Ovary (tissue), 3 donors: ENCODE data around the gene C1QL2.

Experiments
- CTCF ChIP-seq, 3 donors: fragments of 450-650 bp in 2 of 3; fragments of 200-600 bp in 1 of 3; IDR thresholded peaks; one replicate each; pipeline versions ENCODE4 v1.5.1 to v1.8.0; 2016 to 2022; ENCODE audit warnings: antibody characterized with exemption in 3 of 3, mild to moderate bottlenecking in 1 of 3
- POLR2A ChIP-seq: fragments of 450-650 bp; IDR thresholded peaks from one replicate; pipeline ENCODE4 v1.6.1; 2017; ENCODE audit warnings: antibody characterized with exemption, mild to moderate bottlenecking, moderate library complexity
- donor health status: DM: no; HTN: no; CAD: no.

GRCh38 chr2:119134775-119135174, 23.8 kb downstream of the C1QL2 start:
- no peak for TF ChIP-seq CTCF (IDR thresholded peaks at IDR 0.05)
- TF ChIP-seq POLR2A, result no peak
